GM12878 (cell line): Measurements from ENCODE around the gene APLN.

Experiments
- ATF2 ChIP-seq: IDR thresholded peaks from 2 replicates; pipeline ENCODE4 v1.6.1; 2012; ENCODE audit warnings: low read length, inconsistent platforms
- CTCF ChIP-seq, 3 experiments: IDR thresholded peaks in 2 of 3; conservative IDR thresholded peaks in 1 of 3; 2 replicates each; pipeline ENCODE4 v1.5.1; 2011; ENCODE audit warnings: low read depth in 3 of 3, low read length in 3 of 3, mild to moderate bottlenecking in 3 of 3, control low read depth in 2 of 3, moderate library complexity in 2 of 3, inconsistent platforms in 1 of 3, mixed read lengths in 1 of 3; ENCODE audit not compliant: control insufficient read depth in 2 of 3, insufficient read depth in 1 of 3; ENCODE audit errors: extremely low read depth in 1 of 3
- EP300 ChIP-seq, 2 experiments: fragments of 150-350 bp in 1 of 2; IDR thresholded peaks; 2 replicates each; pipeline ENCODE4 v1.6.1; 2011 to 2012; ENCODE audit warnings: low read depth in 2 of 2, low read length in 2 of 2, borderline replicate concordance in 1 of 2, improper control_type of control experiment in 1 of 2, inconsistent platforms in 1 of 2; ENCODE audit not compliant: control insufficient read depth in 1 of 2
- EZH2 ChIP-seq: IDR thresholded peaks from 2 replicates; pipeline ENCODE4 v1.6.1; 2012; ENCODE audit warnings: low read depth, mild to moderate bottlenecking, control low read depth, inconsistent platforms, low read length, borderline replicate concordance; ENCODE audit not compliant: control insufficient read depth
- TCF3 ChIP-seq: IDR thresholded peaks from 2 replicates; pipeline ENCODE4 v1.6.1; 2012; ENCODE audit warnings: low read depth, mild to moderate bottlenecking, low read length, borderline replicate concordance; ENCODE audit not compliant: insufficient read depth

GRCh38 chrX:129641469-129641868 lies 13.3 kb downstream of the APLN start:
- TF ChIP-seq EP300 (IDR thresholded peaks at IDR 0.05; ENCODE audit: borderline replicate concordance in 1 of 2, control insufficient read depth in 1 of 2, low read depth in 2 of 2, low read length in 2 of 2) (no peak), ATF2 (no peak), TCF3 (no peak), EZH2 (no peak), CTCF (IDR thresholded peaks at IDR 0.05 in 2 of 3, conservative IDR thresholded peaks at IDR 0.05 in 1 of 3; ENCODE audit: control insufficient read depth in 2 of 3, extremely low read depth in 1 of 3, insufficient read depth in 1 of 3, low read depth in 3 of 3, low read length in 3 of 3) (no peak)
